ENCODE data around the gene RHOJ.

- TF ChIP-seq CTCF (IDR thresholded peaks at IDR 0.05) (no peak), ZFX (IDR thresholded peaks at IDR 0.05; ENCODE audit: borderline replicate concordance) (no peak)
Measured at GRCh38 chr14:63249092-63249491, 44.8 kb downstream of the RHOJ start.
